HAP-1 (cell line): Measurements from ENCODE around the gene ARHGEF25.
"Not testable (repeated sequence)": the region's sequence is repeated elsewhere in the genome, so short reads cannot be mapped to it uniquely, and the experiment has no call there.

ENCODE experiments used
- DNase-seq, 2 experiments: peaks; one replicate each; pipeline ENCODE4 v3.0.0-alpha.2; 2016 to 2020; ENCODE audit warnings: low spot score in 2 of 2
- H3K27me3 ChIP-seq: fragments of 250-450 bp; sonication (Bioruptor Pico); 2 replicates; pipeline ENCODE4 v1.5.1; 2020; ENCODE audit warnings: low read depth, mild to moderate bottlenecking, moderate library complexity
- H3K36me3 ChIP-seq: fragments of 250-450 bp; sonication (Bioruptor Pico); replicated peaks from 2 replicates; pipeline ENCODE4 v1.5.1; 2020; ENCODE audit warnings: mild to moderate bottlenecking
- H3K4me1 ChIP-seq: fragments of 250-450 bp; sonication (Bioruptor Pico); 2 replicates; pipeline ENCODE4 v1.5.1; 2020; ENCODE audit warnings: mild to moderate bottlenecking
- H3K4me3 ChIP-seq: fragments of 250-450 bp; sonication (Bioruptor Pico); 2 replicates; pipeline ENCODE4 v1.5.1; 2020; ENCODE audit warnings: mild to moderate bottlenecking, moderate library complexity
- H3K9me3 ChIP-seq: fragments of 250-450 bp; sonication (Bioruptor Pico); 2 replicates; pipeline ENCODE4 v1.5.1; 2020; ENCODE audit warnings: mild to moderate bottlenecking, moderate library complexity
- in situ Hi-C: fragments of 300-500 bp; cut with MboI; formaldehyde crosslinking; loops from 3 replicates; pipeline ENCODE4 v1.14.3; 2020; ENCODE audit warnings: low sequenced_read_pairs, inconsistent platforms, mixed read lengths

ARHGEF25 gene

DNA sequence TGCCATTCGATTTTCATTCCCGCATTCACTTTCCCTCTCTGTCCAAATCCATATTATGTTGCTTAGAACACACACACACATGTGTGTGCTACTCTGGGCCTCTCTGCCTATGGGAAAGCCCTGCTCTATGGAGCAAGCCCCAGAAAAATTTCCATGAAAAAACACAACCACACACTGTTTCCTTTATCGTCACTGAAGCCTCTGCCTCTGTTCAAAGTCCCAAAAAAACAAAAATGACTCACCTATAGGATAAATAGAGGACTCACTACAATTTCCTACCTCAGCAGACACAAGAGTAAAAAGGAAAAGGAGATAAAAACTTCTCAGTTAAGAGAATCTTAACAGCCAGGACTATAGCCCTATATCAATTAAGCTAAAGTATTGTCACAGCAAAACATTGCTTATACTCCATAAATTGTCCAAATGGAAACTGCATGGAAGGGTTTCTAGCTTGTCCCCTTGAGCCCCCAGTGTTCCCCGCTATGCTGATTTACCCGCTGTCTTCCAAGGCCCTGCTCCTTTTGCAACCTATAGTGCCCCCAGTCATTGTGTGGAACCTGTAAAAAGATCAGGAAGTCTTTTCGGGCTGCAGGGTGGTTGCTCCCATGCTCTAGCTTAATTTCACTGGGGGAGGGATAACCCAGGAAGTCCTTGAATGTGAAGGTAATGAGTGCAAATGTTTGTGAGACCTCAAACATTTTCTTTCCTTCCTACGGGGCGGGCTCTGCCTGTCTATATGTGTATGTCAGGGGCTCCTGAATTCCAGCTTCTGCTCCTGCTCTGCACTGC is 31.4 kb upstream of the ARHGEF25 start:
- in situ Hi-C loops, result no loop called here
- DNase-seq, result no peak
- Histone ChIP-seq H3K9me3 (no peaks in the 10 kb centered on the region), H3K36me3 (no peaks in the 10 kb centered on the region), H3K4me1 (no peaks in the 10 kb centered on the region), H3K4me3 (no peak overlapping the region), H3K27me3 (peaks cover 8% of the 10 kb centered on the region; the same call in 1 of the 2 replicates)

DNA sequence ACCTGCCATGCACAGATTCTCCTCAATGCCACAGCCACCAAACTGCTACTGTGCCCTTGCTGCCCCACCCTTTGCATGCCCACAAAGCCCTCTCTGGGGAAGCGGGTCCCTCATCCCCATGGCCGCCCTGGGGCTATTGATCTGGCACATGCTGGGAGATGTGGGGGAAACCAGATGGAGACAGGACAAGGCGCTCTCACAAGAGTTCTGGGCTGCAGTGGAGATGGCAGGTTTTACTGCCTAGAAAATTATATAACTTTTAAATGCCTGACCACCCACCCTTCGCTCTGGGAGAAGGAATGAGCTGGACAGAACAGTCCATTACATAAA is 30.8 kb upstream of the ARHGEF25 start:
- H3K9me3 ChIP-seq, result no peaks in the 10 kb centered on the region
- no peaks in the 10 kb centered on the region for H3K36me3 ChIP-seq
- H3K4me1 ChIP-seq, result no peaks in the 10 kb centered on the region
- DNase-seq, result no peak
- H3K27me3 ChIP-seq, result peaks cover 11% of the 10 kb centered on the region
- H3K4me3 ChIP-seq, result no peak overlapping the region
- in situ Hi-C loops, result no loop called here

DNA sequence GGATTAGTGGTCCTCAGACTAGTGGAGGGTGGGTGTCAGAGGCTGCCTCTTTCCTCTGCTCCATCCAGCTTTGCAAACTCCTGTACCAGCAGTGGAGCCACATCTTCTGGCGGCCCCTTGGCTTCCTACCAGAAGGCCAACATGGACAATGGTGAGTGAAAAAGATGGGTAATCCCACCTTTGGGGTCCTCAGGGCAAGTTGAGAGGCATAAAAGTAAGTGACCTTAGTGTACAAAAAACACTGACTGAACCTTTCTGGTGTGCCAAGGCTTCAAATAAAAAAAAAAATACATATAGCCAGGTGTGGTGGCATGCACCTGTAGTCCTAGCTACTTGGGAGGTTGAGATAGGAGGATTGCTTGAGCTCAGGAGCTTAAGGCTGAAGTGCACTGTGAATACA is 29.4 kb upstream of the ARHGEF25 start:
- Histone ChIP-seq H3K9me3 (no peaks in the 10 kb centered on the region), H3K36me3 (no peaks in the 10 kb centered on the region), H3K4me3 (no peak overlapping the region), H3K27me3 (peaks cover 15% of the 10 kb centered on the region), H3K4me1 (no peaks in the 10 kb centered on the region)
- in situ Hi-C loops, result no loop called here
- DNase-seq, result no peak

DNA sequence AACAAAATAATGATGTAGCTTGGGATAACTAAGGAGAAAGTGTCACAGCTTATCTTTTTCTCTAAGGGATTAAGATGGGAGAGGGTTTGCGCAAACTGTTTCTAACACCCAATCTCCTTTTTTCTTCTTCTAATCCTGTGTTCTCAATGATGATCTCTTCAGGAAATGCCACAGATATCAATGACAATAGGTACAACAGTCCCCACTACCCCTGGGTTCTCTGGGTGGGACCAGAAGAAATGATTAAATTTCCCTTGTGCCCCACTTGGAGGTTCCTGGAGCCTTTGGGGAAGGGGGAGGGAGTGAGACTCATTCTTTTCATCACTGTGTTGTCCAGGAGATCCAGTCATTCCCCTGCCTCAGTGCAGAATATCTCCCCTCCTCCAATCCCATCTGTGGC is 28.8 kb upstream of the ARHGEF25 start:
- in situ Hi-C loops, result no loop called here
- Histone ChIP-seq H3K4me1 (no peaks in the 10 kb centered on the region), H3K36me3 (no peaks in the 10 kb centered on the region), H3K27me3 (peaks cover 18% of the 10 kb centered on the region), H3K9me3 (no peaks in the 10 kb centered on the region), H3K4me3 (no peak overlapping the region)
- DNase-seq, result no peak

DNA sequence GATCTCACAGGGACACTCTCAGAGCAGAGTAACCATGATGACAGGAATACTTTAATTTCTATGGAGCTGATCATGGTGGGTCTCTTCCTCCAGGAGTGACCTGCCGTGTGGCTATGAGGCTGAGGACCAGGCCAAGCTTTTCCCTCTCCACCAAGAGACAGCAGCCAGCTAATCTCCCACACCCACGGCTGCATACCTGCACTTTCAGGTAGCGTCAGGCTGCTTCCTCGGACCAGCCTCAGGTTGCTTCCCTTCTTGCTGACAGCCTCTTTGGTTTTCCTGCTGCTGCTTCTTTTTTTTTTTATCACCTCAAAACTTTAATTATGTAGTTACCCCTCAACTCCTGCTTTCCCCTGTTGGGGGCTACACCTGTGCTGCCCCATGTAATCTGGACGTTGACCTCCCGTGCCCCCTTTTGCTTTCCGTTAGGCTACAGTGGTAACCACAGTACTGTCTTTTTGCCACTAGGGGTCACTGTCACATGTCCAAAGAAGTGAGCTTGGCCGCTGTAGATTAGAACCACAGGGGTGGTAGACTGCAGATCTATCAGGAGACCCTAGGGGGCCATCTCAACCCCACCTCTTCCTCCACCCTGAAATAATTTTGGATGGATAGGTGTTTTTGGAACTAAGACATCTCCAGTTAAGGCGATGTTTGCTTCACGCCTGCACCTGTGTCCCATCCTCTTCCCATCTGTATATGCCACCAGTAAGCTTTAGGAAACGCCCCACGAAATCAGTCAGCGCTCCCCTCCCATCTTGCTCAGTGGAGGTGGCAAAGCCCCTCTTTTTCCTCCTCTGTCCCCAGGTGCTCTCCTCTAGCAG is 28.0 kb upstream of the ARHGEF25 start:
- H3K4me1 ChIP-seq, result no peaks in the 10 kb centered on the region
- peaks cover 18% of the 10 kb centered on the region for H3K27me3 ChIP-seq
- no peaks in the 10 kb centered on the region for H3K9me3 ChIP-seq
- H3K4me3 ChIP-seq, result no peak overlapping the region
- in situ Hi-C loops, result no loop called here
- no peaks in the 10 kb centered on the region for H3K36me3 ChIP-seq
- peak; percentile 82 to 84 for DNase-seq

DNA sequence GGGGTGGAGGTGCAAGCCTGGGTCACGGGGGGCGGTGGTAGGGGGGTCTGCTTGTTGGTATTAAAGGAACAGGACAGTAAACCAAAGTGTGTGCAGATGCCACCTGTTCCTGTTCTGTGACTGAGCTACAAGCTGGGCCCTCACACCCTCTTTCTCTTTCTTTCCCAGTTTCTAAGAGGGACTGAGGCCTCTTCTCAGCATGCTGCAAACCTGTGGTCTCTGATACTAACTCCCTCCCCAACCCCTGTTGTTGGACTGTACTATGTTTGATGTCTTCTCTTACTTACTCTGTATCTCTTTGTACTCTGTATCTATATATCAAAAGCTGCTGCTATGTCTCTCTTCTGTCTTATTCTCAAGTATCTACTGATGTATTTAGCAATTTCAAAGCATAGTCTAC is 27.2 kb upstream of the ARHGEF25 start:
- H3K4me3 ChIP-seq, result no peak overlapping the region
- H3K4me1 ChIP-seq, result no peaks in the 10 kb centered on the region
- in situ Hi-C loops, result no loop called here
- H3K27me3 ChIP-seq, result peaks cover 18% of the 10 kb centered on the region
- no peaks in the 10 kb centered on the region for H3K9me3 ChIP-seq
- no peaks in the 10 kb centered on the region for H3K36me3 ChIP-seq
- no peak for DNase-seq

DNA sequence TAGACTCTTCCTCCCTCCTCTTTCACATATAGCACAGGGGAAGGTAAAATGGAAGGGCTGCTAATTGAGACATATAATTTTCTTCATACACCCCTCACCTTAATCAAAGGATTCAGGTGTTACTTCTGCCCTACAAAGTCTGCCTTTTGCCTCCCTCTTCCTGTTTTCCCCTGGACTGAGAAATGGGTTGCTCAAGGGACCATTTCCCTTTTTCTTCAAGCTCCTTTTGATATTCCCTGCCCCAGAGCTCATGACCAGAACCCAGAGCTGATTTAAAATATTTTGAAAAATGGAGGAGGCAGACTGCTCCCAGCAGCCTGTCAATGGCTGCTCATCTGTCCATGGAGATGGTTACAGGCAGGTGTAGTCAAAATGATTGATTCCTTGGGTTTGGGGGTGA is 26.5 kb upstream of the ARHGEF25 start:
- DNase-seq, result no peak
- in situ Hi-C loops, result no loop called here
- peaks cover 18% of the 10 kb centered on the region for H3K27me3 ChIP-seq
- H3K36me3 ChIP-seq, result no peaks in the 10 kb centered on the region
- no peak overlapping the region for H3K4me3 ChIP-seq
- H3K4me1 ChIP-seq, result no peaks in the 10 kb centered on the region
- no peaks in the 10 kb centered on the region for H3K9me3 ChIP-seq

DNA sequence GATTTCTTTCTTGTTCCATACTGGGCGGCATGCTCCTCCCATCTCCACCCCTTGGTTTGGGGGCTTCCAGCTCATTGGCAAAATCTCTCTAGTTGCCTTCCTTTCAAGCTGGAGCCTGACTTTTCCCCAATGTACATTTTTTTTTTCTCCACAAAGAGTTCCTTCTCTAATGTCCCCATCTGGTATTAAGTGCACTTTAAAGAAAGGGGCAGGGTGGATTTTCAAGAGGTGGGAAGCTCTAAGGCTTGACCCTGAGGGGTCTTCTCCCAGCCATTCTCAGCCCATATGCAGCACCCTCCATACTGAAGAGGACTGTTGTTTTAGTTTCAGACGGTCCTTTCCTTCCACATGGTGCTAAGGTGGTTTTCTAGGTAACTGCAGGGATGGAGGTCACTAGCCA is 26.1 kb upstream of the ARHGEF25 start:
- no peaks in the 10 kb centered on the region for H3K36me3 ChIP-seq
- H3K9me3 ChIP-seq, result no peaks in the 10 kb centered on the region
- no peaks in the 10 kb centered on the region for H3K4me1 ChIP-seq
- in situ Hi-C loops, result no loop called here
- no peak for DNase-seq
- peaks cover 18% of the 10 kb centered on the region for H3K27me3 ChIP-seq
- H3K4me3 ChIP-seq, result no peak overlapping the region

DNA sequence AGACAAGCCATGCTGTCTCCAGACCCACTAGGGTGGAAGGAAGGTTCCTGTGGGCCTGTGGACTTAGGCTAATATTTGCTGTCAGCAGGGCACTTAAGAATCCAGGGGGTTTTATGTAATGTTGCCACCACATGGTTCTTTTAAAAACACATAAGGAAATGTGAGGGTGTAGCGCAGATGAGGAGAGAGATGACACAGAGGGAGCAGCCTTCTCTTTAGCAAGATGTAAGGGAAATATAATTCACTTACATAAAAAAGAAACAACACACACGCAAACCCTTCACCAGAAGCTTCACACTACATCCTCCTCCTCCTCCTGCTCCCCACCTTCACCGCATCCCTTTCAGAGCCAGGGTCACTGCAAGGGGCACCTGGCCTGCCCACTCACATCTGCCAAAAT is 25.1 kb upstream of the ARHGEF25 start:
- DNase-seq, result no peak
- Histone ChIP-seq H3K36me3 (no peaks in the 10 kb centered on the region), H3K4me1 (peaks cover 6% of the 10 kb centered on the region), H3K9me3 (peaks cover 4% of the 10 kb centered on the region; the same call in 1 of the 2 replicates), H3K4me3 (no peak overlapping the region), H3K27me3 (peaks cover 18% of the 10 kb centered on the region)
- in situ Hi-C loops, result no loop called here

DNA sequence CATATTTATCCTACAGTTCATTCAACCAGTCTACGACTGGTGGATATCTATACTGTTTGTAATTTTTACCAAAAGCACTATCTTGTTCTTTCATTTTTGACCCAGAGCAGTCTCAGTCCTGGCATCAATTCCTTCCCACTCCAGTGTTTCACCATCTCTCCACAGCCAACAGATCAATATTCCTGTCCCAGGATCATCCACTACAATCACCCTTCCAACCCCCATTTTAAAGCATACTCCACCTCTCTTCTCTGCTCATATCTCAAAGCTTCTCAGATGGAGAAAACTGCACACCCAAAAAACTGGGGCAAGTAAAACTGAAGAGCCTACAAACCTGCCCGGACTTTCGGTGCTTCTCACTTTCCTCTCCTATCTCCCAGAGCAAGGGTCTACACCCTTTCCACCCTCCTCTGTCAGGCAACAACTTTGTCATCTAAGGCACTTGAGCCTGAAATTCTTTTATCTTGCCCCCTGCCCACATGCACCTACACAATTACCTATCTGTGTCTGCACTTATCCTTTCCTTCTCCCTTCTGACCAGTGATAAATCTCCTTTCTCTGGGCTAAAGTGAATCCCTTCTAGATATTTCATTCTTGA is 24.3 kb upstream of the ARHGEF25 start:
- DNase-seq, result no peak
- H3K9me3 ChIP-seq, result peaks cover 4% of the 10 kb centered on the region; the same call in 1 of the 2 replicates
- no peak overlapping the region for H3K4me3 ChIP-seq
- H3K36me3 ChIP-seq, result no peaks in the 10 kb centered on the region
- in situ Hi-C loops, result no loop called here
- H3K27me3 ChIP-seq, result peaks cover 18% of the 10 kb centered on the region
- H3K4me1 ChIP-seq, result peaks cover 10% of the 10 kb centered on the region

DNA sequence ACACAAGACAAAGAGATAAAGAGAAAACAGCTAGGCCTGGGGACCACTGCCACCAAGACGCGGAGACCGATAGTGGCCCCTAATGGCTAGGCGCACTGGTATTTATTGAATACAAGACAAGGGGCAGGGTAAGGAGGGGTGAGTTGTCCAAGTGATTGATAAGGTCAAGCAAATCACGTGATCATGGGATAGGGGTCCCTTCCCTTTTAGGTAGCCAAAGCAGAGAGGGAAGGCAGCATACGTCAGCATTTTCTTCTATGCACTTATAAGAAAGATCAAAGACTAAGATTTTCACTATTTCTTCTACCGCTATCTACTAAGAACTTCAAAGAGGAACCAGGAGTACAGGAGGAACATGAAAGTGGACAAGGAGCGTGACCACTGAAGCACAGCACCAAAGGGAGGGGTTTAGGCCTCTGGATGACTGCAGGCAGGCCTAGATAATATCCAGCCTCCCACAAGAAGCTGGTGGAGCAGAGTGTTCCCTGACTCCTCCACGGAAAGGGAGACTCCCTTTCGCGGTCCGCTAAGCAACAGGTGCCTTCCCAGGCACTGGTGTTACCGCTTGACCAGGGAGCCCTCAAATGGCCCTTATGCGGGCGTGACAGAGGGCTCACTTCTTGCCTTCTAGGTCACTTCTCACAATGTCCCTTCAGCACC is 22.2 kb upstream of the ARHGEF25 start:
- H3K4me3 ChIP-seq, H3K9me3 ChIP-seq, H3K36me3 ChIP-seq, in situ Hi-C loops, DNase-seq: not testable (repeated sequence)
- H3K27me3 ChIP-seq, result peaks cover 17% of the 10 kb centered on the region
- H3K4me1 ChIP-seq, result peaks cover 15% of the 10 kb centered on the region

DNA sequence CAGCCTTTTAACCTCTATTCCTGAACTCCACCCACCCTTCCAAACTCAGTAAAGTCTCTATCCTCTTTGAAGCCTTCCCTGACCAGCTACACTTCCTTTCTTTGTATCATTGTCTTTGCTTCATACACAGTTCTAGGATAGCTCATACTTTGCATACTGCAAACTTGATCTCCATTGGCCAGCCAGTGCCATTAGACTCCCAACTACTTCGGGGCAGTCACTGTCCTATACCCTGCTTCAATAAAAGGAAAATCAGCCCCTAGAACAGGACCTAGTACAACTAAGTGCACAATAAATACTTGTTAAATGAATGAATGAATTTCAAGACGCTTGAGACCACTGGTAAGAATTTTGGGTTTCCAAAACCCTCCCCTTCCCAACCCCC is 20.8 kb upstream of the ARHGEF25 start:
- Histone ChIP-seq H3K36me3 (no peaks in the 10 kb centered on the region), H3K27me3 (peaks cover 7% of the 10 kb centered on the region), H3K4me3 (peak overlapping the region; percentile 92), H3K9me3 (peaks cover 4% of the 10 kb centered on the region; the same call in 1 of the 2 replicates), H3K4me1 (peaks cover 15% of the 10 kb centered on the region)
- DNase-seq, result no peak
- in situ Hi-C loops, result no loop called here

DNA sequence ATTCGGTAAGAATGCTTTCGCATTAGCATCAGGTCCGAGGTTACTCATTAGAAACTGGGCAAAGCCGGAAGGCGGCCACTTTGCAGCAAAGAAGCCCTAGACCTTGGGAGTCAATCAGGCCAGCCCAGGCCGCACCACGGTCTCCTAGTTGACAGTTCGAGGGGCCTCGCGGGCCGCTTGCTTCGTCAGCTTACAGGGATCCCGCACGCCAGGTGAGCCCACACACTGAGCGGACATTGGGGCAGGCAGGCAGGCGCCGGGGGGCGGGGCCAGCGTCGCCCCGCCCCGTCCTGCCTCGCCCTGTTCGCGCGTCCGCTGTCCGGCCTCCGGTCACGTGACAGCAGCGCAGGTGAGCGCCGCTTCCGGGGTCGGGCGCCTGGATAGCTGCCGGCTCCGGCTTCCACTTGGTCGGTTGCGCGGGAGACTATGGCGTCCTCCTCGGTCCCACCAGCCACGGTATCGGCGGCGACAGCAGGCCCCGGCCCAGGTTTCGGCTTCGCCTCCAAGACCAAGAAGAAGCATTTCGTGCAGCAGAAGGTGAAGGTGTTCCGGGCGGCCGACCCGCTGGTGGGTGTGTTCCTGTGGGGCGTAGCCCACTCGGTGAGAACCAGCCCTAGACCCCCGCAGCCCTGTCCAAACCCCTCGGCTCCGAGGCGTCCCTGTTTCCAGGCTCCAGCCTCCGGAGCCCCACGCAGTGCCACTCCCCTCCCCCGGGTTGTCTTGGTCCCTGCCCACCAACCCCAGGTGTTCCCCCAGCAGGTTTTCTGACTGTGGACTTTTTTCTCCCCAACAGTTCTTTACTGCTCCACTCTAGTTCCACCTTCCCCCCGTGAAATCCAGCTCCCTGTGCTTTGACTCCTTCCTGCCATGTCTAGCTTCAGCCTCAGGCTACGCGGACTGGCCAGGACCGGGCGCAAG is 20.1 kb upstream of the ARHGEF25 start, which contains the start of gene PIP4K2C:
Gene PIP4K2C (plus strand): TSS at position 329 of the 918 bp plus-strand sequence. CDS start 98 bp downstream, at position 427.
- in situ Hi-C loops, result no loop called here
- peak; percentile 77 to 85 for DNase-seq

More for the DNA sequence above, 20.1 kb upstream of the ARHGEF25 start, which contains the start of gene PIP4K2C:
- Histone ChIP-seq H3K27me3 (peaks cover 3% of the 10 kb centered on the region; the same call in 1 of the 2 replicates), H3K9me3 (peaks cover 4% of the 10 kb centered on the region; the same call in 1 of the 2 replicates), H3K4me1 (peaks cover 15% of the 10 kb centered on the region), H3K4me3 (peak within 1 kb of the TSS; percentile 92), H3K36me3 (no peaks in the 10 kb centered on the region)
